Calu3 (cell line): Measurements from ENCODE around the gene THBS1. TPM values are rescaled to one million over a fixed set of nuclear protein-coding genes. Genes with fewer than 3 reads are reported as not detected.

Experiments
- BruUV-seq: library from RNA; stranded (reverse); fragments of 400-500 nt; replicated peaks from 2 replicates; lab custom pipeline; 2021; lab: Mats Ljungman, UMichigan
- CTCF ChIA-PET: fragments of 300-600 bp; sonication (Branson Sonifier 250); formaldehyde crosslinking; loops from one replicate; lab custom pipeline; 2022; ENCODE audit warnings: antibody characterized with exemption; lab: Charles Lee
- DNase-seq: peaks from one replicate; pipeline ENCODE4 v3.0.0; 2022
- H3K27ac Mint-ChIP-seq: one replicate; pipeline ENCODE4 v1.8.0; 2022; ENCODE audit warnings: mixed read lengths; ENCODE audit not compliant: unreplicated experiment
- H3K27me3 Mint-ChIP-seq: one replicate; pipeline ENCODE4 v1.8.0; 2022; ENCODE audit warnings: mixed read lengths; ENCODE audit not compliant: unreplicated experiment
- H3K36me3 Mint-ChIP-seq: one replicate; pipeline ENCODE4 v1.8.0; 2022; ENCODE audit warnings: mild to moderate bottlenecking, moderate library complexity, mixed read lengths; ENCODE audit not compliant: insufficient read depth, unreplicated experiment
- H3K4me1 Mint-ChIP-seq: one replicate; pipeline ENCODE4 v1.8.0; 2022; ENCODE audit warnings: mild to moderate bottlenecking, low read depth, mixed read lengths; ENCODE audit not compliant: unreplicated experiment
- H3K4me3 Mint-ChIP-seq: one replicate; pipeline ENCODE4 v1.8.0; 2022; ENCODE audit warnings: mild to moderate bottlenecking, low read depth, moderate library complexity, mixed read lengths; ENCODE audit not compliant: unreplicated experiment
- H3K9me3 Mint-ChIP-seq: one replicate; pipeline ENCODE4 v1.8.0; 2022; ENCODE audit warnings: low read depth, mixed read lengths; ENCODE audit not compliant: unreplicated experiment
- intact Hi-C: fragments of 100-400 bp; cut with micrococcal nuclease; formaldehyde crosslinking; loops from one replicate; pipeline ENCODE4 v1.10.0; 2022; ENCODE audit not compliant: unreplicated experiment
- total RNA-seq: library from RNA; stranded (reverse); gene quantifications from 2 replicates; pipeline ENCODE4 v1.2.3, GENCODE V29; 2022
- TF ChIP-seq, protein P1 (sequence below): fragments of 200-600 bp; IDR thresholded peaks from one replicate; pipeline ENCODE4 v1.8.0; 2022; ENCODE audit warnings: antibody characterized with exemption; ENCODE audit not compliant: unreplicated experiment

Gene THBS1
- total RNA-seq, 1 experiment from 2014 or later = 199 TPM

DNA sequence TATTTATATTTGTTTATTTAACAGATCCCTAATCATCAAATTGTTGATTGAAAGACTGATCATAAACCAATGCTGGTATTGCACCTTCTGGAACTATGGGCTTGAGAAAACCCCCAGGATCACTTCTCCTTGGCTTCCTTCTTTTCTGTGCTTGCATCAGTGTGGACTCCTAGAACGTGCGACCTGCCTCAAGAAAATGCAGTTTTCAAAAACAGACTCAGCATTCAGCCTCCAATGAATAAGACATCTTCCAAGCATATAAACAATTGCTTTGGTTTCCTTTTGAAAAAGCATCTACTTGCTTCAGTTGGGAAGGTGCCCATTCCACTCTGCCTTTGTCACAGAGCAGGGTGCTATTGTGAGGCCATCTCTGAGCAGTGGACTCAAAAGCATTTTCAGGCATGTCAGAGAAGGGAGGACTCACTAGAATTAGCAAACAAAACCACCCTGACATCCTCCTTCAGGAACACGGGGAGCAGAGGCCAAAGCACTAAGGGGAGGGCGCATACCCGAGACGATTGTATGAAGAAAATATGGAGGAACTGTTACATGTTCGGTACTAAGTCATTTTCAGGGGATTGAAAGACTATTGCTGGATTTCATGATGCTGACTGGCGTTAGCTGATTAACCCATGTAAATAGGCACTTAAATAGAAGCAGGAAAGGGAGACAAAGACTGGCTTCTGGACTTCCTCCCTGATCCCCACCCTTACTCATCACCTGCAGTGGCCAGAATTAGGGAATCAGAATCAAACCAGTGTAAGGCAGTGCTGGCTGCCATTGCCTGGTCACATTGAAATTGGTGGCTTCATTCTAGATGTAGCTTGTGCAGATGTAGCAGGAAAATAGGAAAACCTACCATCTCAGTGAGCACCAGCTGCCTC lies 14.7 kb downstream of the THBS1 start:
- CTCF ChIA-PET = interaction anchor here (1.3 kb wide), 1 partner anchor 161 kb away, joined by 3 read pairs; no protein-coding TSS in a partner anchor
- no peaks in the 10 kb centered on the region for H3K9me3 Mint-ChIP-seq
- DNase-seq = no peak
- no peak overlapping the region for H3K4me3 Mint-ChIP-seq
- peaks cover 21% of the 10 kb centered on the region for H3K36me3 Mint-ChIP-seq
- TF ChIP-seq, protein P1, sequence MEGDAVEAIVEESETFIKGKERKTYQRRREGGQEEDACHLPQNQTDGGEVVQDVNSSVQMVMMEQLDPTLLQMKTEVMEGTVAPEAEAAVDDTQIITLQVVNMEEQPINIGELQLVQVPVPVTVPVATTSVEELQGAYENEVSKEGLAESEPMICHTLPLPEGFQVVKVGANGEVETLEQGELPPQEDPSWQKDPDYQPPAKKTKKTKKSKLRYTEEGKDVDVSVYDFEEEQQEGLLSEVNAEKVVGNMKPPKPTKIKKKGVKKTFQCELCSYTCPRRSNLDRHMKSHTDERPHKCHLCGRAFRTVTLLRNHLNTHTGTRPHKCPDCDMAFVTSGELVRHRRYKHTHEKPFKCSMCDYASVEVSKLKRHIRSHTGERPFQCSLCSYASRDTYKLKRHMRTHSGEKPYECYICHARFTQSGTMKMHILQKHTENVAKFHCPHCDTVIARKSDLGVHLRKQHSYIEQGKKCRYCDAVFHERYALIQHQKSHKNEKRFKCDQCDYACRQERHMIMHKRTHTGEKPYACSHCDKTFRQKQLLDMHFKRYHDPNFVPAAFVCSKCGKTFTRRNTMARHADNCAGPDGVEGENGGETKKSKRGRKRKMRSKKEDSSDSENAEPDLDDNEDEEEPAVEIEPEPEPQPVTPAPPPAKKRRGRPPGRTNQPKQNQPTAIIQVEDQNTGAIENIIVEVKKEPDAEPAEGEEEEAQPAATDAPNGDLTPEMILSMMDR = no peak
- no peaks in the 10 kb centered on the region for H3K27me3 Mint-ChIP-seq
- no peaks in the 10 kb centered on the region for H3K4me1 Mint-ChIP-seq
- intact Hi-C loops = loop anchor here (5.0 to 10.0 kb wide), 2 partner anchors 69 to 162 kb away; no protein-coding TSS in a partner anchor
- H3K27ac Mint-ChIP-seq = no peak overlapping the region
- BruUV-seq = TSS peak; percentile 16

DNA sequence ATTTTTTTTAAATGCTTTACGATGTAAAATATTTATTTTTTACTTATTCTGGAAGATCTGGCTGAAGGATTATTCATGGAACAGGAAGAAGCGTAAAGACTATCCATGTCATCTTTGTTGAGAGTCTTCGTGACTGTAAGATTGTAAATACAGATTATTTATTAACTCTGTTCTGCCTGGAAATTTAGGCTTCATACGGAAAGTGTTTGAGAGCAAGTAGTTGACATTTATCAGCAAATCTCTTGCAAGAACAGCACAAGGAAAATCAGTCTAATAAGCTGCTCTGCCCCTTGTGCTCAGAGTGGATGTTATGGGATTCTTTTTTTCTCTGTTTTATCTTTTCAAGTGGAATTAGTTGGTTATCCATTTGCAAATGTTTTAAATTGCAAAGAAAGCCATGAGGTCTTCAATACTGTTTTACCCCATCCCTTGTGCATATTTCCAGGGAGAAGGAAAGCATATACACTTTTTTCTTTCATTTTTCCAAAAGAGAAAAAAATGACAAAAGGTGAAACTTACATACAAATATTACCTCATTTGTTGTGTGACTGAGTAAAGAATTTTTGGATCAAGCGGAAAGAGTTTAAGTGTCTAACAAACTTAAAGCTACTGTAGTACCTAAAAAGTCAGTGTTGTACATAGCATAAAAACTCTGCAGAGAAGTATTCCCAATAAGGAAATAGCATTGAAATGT lies 15.6 kb downstream of the THBS1 start:
- no peak overlapping the region for H3K4me3 Mint-ChIP-seq

DNA sequence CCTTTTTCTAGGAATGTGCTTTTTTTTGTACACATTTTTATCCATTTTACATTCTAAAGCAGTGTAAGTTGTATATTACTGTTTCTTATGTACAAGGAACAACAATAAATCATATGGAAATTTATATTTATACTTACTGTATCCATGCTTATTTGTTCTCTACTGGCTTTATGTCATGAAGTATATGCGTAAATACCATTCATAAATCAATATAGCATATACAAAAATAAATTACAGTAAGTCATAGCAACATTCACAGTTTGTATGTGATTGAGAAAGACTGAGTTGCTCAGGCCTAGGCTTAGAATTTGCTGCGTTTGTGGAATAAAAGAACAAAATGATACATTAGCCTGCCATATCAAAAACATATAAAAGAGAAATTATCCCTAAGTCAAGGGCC lies 16.5 kb downstream of the THBS1 start:
- no TSS peak for BruUV-seq
- H3K27ac Mint-ChIP-seq = no peak overlapping the region
- no peak for DNase-seq
- H3K27me3 Mint-ChIP-seq = no peaks in the 10 kb centered on the region
- intact Hi-C loops = loop anchor here (5.0 to 10.0 kb wide), 2 partner anchors 67 to 160 kb away; no protein-coding TSS in a partner anchor
- TF ChIP-seq, protein P1 = no peak
- no peak overlapping the region for H3K4me3 Mint-ChIP-seq
- H3K9me3 Mint-ChIP-seq = no peaks in the 10 kb centered on the region
- CTCF ChIA-PET = no interaction called here
- H3K36me3 Mint-ChIP-seq = peaks cover 17% of the 10 kb centered on the region
- no peaks in the 10 kb centered on the region for H3K4me1 Mint-ChIP-seq

More for the DNA sequence above, 15.6 kb downstream of the THBS1 start:
- BruUV-seq = no TSS peak
- intact Hi-C loops = loop anchor here (5.0 to 10.0 kb wide), 2 partner anchors 68 to 161 kb away; no protein-coding TSS in a partner anchor
- CTCF ChIA-PET = no interaction called here
- TF ChIP-seq, protein P1 = no peak
- Mint-ChIP-seq H3K4me1 (no peaks in the 10 kb centered on the region), H3K27ac (no peak overlapping the region), H3K9me3 (no peaks in the 10 kb centered on the region), H3K36me3 (peaks cover 17% of the 10 kb centered on the region), H3K27me3 (no peaks in the 10 kb centered on the region)
- no peak for DNase-seq

DNA sequence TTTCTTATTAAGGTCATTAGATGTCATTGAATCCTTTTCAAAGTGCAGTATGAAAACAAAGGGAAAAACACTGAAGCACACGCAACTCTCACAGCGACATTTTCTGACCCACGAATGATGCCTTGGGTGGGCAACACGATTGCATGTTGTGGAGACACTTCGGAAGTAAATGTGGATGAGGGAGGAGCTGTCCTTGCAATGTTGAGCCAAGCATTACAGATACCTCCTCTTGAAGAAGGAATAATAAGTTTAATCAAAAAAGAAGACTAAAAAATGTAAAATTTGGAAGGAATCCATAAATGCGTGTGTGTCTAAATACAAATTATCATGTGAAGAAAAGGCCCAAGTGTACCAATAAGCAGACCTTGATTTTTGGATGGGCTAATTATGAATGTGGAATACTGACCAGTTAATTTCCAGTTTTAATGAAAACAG lies 16.9 kb downstream of the THBS1 start:
- Mint-ChIP-seq H3K27me3 (no peaks in the 10 kb centered on the region), H3K36me3 (peaks cover 17% of the 10 kb centered on the region), H3K4me1 (no peaks in the 10 kb centered on the region), H3K4me3 (no peak overlapping the region), H3K9me3 (no peaks in the 10 kb centered on the region), H3K27ac (no peak overlapping the region)
- intact Hi-C loops = loop anchor here (5.0 to 10.0 kb wide), 2 partner anchors 67 to 160 kb away; no protein-coding TSS in a partner anchor
- no peak for DNase-seq
- TF ChIP-seq, protein P1 = no peak
- CTCF ChIA-PET = no interaction called here
- BruUV-seq = no TSS peak
